Activated naive CD4-positive, alpha-beta T cell treated with anti-CD3 and anti-CD28 coated beads, Interleukin-2, amount 10 ng/mL, durations not matched to agents 7 days and 5 days (primary cell): Measurements from ENCODE around the gene ESRRG.

ENCODE experiments used
- CTCF ChIA-PET: fragments of 350-600 bp; sonication (Branson Sonifier 250); formaldehyde crosslinking; loops from one replicate; lab custom pipeline; 2021; ENCODE audit warnings: antibody characterized with exemption; lab: Charles Lee
- DNase-seq: peaks from one replicate; pipeline ENCODE4 v3.0.0-alpha.2; 2020
- H3K27ac Mint-ChIP-seq: one replicate; pipeline ENCODE4 v1.8.0; 2021; ENCODE audit warnings: mild to moderate bottlenecking, moderate library complexity, mixed read lengths
- H3K27me3 Mint-ChIP-seq: one replicate; pipeline ENCODE4 v1.8.0; 2021; ENCODE audit warnings: mild to moderate bottlenecking, mixed read lengths
- H3K36me3 Mint-ChIP-seq: one replicate; pipeline ENCODE4 v1.8.0; 2021; ENCODE audit warnings: mixed read lengths
- H3K4me1 Mint-ChIP-seq: one replicate; pipeline ENCODE4 v1.8.0; 2021; ENCODE audit warnings: mixed read lengths
- H3K4me3 Mint-ChIP-seq: one replicate; pipeline ENCODE4 v1.8.0; 2021; ENCODE audit warnings: mild to moderate bottlenecking, moderate library complexity, mixed read lengths
- H3K9me3 Mint-ChIP-seq: one replicate; pipeline ENCODE4 v1.8.0; 2021; ENCODE audit warnings: mixed read lengths

ESRRG gene

DNA sequence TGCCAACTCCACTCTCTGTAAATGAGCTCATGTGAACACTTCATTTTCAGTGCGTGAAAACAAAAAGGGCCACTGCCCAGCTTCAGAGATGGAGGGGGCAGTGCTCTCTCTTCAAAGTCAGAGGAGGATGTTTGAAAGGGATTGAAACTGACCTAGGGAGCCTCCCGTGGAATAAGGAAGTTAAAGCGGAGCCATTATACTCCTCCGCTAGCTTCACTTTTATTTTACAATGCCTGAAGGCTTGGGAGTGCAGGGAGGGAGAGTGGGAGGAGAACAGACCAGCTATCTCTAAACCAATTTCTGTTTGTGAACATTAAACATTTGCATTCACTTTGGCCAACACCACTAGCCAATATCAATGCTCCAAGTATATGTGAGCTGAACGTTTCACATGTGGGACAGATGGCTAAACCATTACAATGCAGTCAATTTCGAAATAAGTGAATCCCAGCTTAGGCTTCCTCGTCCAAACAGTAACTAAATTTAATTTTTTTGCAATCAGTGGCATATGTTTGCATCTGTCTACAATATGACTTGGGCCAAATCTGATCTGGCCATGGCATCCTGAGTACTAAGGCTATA is 126.9 kb downstream of the ESRRG start:
- CTCF ChIA-PET, result no interaction called here
- DNase-seq, result no peak
- Mint-ChIP-seq H3K4me1 (peaks cover 3% of the 10 kb centered on the region), H3K4me3 (no peak overlapping the region), H3K27me3 (peaks cover 4% of the 10 kb centered on the region), H3K36me3 (no peaks in the 10 kb centered on the region), H3K27ac (no peak overlapping the region), H3K9me3 (peaks cover 4% of the 10 kb centered on the region)

DNA sequence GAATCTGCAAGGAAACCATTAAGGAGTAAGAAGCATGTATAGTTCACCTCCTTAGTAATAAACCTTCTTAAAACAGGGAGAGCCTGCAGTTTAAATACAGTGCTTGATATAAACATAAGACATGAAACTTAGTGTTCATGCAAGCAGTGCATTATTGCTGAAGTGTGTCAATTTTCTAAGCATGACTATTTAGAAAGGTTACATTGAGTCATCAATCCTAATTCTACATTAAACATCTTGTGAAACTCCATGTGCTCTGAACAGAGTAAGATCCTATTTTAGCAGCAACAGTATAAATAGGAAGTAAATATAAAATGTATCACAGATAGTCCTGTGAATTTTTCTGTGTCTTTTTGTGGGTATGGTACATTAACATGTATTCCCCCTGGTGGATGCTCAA is 135.5 kb downstream of the ESRRG start:
- H3K4me1 Mint-ChIP-seq, result no peaks in the 10 kb centered on the region
- H3K9me3 Mint-ChIP-seq, result peaks cover 9% of the 10 kb centered on the region
- H3K27ac Mint-ChIP-seq, result no peak overlapping the region
- CTCF ChIA-PET, result no interaction called here
- no peak for DNase-seq
- H3K4me3 Mint-ChIP-seq, result no peak overlapping the region
- no peaks in the 10 kb centered on the region for H3K36me3 Mint-ChIP-seq
- H3K27me3 Mint-ChIP-seq, result no peaks in the 10 kb centered on the region

GRCh38 chr1:216582151-216582550 is 141.1 kb downstream of the ESRRG start:
- H3K27me3 Mint-ChIP-seq, result no peaks in the 10 kb centered on the region
- no peak overlapping the region for H3K4me3 Mint-ChIP-seq
- peaks cover 8% of the 10 kb centered on the region for H3K9me3 Mint-ChIP-seq
- DNase-seq, result no peak
- CTCF ChIA-PET, result no interaction called here
- H3K4me1 Mint-ChIP-seq, result no peaks in the 10 kb centered on the region
- no peaks in the 10 kb centered on the region for H3K36me3 Mint-ChIP-seq
- H3K27ac Mint-ChIP-seq, result no peak overlapping the region

- H3K27ac Mint-ChIP-seq, result no peak overlapping the region
- no peaks in the 10 kb centered on the region for H3K4me1 Mint-ChIP-seq
- H3K4me3 Mint-ChIP-seq, result no peak overlapping the region
- CTCF ChIA-PET, result no interaction called here
- H3K9me3 Mint-ChIP-seq, result peaks cover 8% of the 10 kb centered on the region
- H3K27me3 Mint-ChIP-seq, result no peaks in the 10 kb centered on the region
- no peak for DNase-seq
- no peaks in the 10 kb centered on the region for H3K36me3 Mint-ChIP-seq
Observed at GRCh38 chr1:216580538-216581057, 142.6 kb downstream of the ESRRG start.

DNA sequence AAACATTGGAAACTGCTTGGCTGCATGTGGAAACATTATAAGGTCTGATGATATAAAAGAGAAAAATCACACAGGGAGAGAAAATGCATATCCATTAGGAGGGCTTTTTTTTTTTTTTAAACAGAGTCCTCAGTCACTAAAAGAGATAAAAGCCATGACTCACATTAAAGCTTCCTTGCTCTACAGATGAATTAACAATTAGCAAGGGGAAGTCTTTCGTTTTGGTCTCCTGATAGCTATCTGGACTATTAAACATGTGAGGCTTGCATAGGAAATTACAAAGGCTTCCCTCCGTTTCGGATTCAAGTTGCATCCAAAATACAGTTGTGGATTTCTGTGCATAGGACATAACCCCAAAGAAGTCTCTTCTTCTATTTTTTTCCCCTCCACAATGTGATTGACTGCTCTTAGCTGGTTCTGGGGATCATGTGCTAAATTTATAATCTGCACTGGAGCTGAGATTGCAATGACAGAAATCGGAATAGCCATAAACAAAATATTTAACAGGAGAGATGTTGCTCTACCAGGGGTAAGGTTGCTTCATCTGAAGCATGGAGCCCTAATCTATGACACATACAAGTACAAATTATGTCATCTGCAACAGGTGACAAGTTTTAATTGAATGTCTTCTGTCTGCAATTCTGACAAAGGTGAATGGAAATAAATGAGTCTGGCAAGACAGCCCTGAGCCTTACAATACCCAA is 146.8 kb downstream of the ESRRG start:
- no peak overlapping the region for H3K27ac Mint-ChIP-seq
- CTCF ChIA-PET, result no interaction called here
- no peak for DNase-seq
- no peaks in the 10 kb centered on the region for H3K4me1 Mint-ChIP-seq
- no peak overlapping the region for H3K4me3 Mint-ChIP-seq
- peaks cover 4% of the 10 kb centered on the region for H3K9me3 Mint-ChIP-seq
- H3K36me3 Mint-ChIP-seq, result no peaks in the 10 kb centered on the region
- no peaks in the 10 kb centered on the region for H3K27me3 Mint-ChIP-seq

DNA sequence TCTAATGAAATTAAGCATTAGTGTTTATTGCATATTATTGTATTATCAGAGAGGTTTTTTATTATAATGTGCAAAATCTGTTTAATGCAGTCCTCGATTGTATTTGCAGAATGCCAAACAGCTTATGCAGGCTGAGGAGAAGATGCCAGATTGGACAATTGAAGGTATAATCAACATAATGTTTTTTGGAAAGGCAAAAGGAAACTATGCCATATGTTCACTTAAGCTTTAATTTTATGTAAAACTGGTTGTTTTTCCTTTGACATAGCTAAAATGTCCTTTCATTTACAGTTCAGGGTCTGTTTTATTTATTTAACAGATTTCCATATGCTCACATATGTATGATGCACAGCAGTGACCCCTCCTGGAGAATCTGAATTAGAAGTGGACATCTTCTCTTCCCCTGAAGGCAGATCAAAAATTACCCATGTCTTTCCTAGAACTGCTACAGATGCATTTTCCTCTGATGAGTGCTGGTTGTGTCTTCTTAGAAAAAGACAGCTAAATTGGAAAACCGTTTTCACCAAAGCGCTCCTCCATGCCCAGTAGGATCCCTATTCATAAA is 156.5 kb downstream of the ESRRG start:
- DNase-seq, result no peak
- CTCF ChIA-PET, result no interaction called here

GRCh38 chr1:216563087-216563486 is 160.1 kb downstream of the ESRRG start:
- Mint-ChIP-seq H3K9me3 (no peaks in the 10 kb centered on the region), H3K4me1 (no peaks in the 10 kb centered on the region), H3K27me3 (no peaks in the 10 kb centered on the region)

More for the DNA sequence above, 156.5 kb downstream of the ESRRG start:
- Mint-ChIP-seq H3K9me3 (peaks cover 4% of the 10 kb centered on the region), H3K27me3 (no peaks in the 10 kb centered on the region), H3K4me3 (no peak overlapping the region), H3K36me3 (no peaks in the 10 kb centered on the region), H3K4me1 (no peaks in the 10 kb centered on the region), H3K27ac (no peak overlapping the region)

DNA sequence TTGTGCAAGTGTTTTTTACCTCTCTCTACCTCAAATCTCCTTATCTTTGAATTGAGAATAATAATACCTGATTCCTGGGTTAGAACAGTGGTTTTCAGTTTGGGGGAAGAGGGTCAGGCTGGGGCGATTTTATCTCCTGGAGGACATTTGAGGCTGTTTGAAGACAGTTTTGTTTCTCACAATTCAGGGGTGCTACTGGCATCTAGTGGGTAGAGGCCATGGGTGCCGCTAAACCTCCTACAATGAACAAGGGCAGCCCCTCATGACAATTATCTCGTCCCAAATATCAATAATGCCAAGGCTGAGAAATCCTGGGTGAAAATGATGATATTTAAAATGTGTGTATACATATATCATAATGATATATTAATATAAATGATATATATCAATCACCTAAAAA is 160.8 kb downstream of the ESRRG start:
- no peak overlapping the region for H3K4me3 Mint-ChIP-seq
- DNase-seq, result no peak
- no peaks in the 10 kb centered on the region for H3K27me3 Mint-ChIP-seq
- H3K4me1 Mint-ChIP-seq, result no peaks in the 10 kb centered on the region
- no peaks in the 10 kb centered on the region for H3K9me3 Mint-ChIP-seq
- CTCF ChIA-PET, result no interaction called here
- no peaks in the 10 kb centered on the region for H3K36me3 Mint-ChIP-seq
- no peak overlapping the region for H3K27ac Mint-ChIP-seq

More at GRCh38 chr1:216563087-216563486, 160.1 kb downstream of the ESRRG start:
- no peaks in the 10 kb centered on the region for H3K36me3 Mint-ChIP-seq
- DNase-seq, result no peak
- CTCF ChIA-PET, result no interaction called here
- H3K4me3 Mint-ChIP-seq, result no peak overlapping the region
- no peak overlapping the region for H3K27ac Mint-ChIP-seq

- Mint-ChIP-seq H3K27ac (no peak overlapping the region), H3K36me3 (no peaks in the 10 kb centered on the region), H3K4me3 (no peak overlapping the region), H3K4me1 (no peaks in the 10 kb centered on the region), H3K9me3 (no peaks in the 10 kb centered on the region), H3K27me3 (no peaks in the 10 kb centered on the region)
- CTCF ChIA-PET, result interaction anchor here (0.7 kb wide), 1 partner anchor 28 kb away, joined by 3 read pairs; no protein-coding TSS in a partner anchor
- no peak for DNase-seq
Observed at GRCh38 chr1:216560527-216560926, 162.7 kb downstream of the ESRRG start.

DNA sequence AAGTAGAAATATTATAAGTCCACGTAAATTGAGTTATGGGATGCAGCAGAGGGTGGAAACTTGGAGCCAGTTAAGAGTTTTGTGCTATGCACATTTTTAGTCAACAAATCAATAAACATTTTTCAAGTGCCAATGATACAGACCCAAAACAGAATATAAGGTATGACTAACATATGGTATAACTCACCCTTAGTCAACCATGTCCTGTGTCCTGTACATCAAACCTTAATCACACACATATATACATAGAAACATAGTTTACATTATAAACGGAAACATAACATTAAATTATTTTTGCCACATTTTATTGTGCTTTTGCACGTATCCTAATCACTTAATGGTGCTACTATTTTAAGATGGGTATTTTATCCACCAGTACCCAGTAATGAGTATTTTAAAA is 163.9 kb downstream of the ESRRG start:
- Mint-ChIP-seq H3K9me3 (no peaks in the 10 kb centered on the region), H3K4me1 (no peaks in the 10 kb centered on the region), H3K36me3 (no peaks in the 10 kb centered on the region), H3K27ac (no peak overlapping the region), H3K4me3 (no peak overlapping the region), H3K27me3 (no peaks in the 10 kb centered on the region)
- CTCF ChIA-PET, result no interaction called here
- DNase-seq, result no peak

DNA sequence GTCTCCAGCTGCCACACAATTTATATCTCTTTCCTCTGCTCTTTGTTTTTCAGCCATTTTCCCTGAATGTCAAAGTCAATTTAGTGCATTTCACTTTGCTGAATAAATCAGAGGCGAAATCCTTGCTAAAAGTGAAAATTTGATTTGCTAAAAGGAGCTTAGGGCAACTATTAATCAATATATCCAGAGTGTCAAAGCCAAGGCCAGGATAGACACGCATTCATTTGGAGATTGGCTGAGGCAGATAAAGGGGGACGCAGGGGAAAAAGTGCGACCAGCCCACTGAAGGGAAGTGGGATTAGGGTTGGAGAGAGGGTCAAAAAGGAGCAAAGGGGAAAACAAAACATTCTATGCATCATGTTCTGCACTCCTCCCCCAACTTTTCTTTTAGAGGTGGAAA is 167.6 kb downstream of the ESRRG start:
- no peak overlapping the region for H3K4me3 Mint-ChIP-seq
- no peaks in the 10 kb centered on the region for H3K9me3 Mint-ChIP-seq
- H3K27ac Mint-ChIP-seq, result no peak overlapping the region
- no peaks in the 10 kb centered on the region for H3K27me3 Mint-ChIP-seq
- H3K36me3 Mint-ChIP-seq, result no peaks in the 10 kb centered on the region
- CTCF ChIA-PET, result no interaction called here
- no peak for DNase-seq
- H3K4me1 Mint-ChIP-seq, result no peaks in the 10 kb centered on the region

DNA sequence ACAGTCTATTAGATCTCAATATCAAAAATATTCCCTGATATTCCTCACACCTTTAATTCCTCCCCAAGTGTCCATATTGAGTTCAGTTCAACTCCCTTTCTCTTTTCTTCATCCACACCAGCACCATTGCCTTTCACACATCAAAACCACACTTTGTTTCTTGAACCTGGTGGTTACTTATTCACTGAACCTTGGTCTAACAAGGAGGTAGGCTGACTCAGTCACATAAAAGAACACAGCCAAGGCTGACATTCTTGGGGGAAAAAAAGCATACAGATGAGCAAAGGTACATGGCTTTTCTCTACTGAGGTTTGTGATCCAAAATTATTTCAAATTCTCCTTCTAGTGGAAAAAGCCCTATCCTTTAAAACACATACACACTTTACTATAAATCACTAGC is 168.3 kb downstream of the ESRRG start:
- Mint-ChIP-seq H3K27me3 (no peaks in the 10 kb centered on the region), H3K9me3 (no peaks in the 10 kb centered on the region), H3K4me3 (no peak overlapping the region), H3K36me3 (no peaks in the 10 kb centered on the region), H3K27ac (no peak overlapping the region), H3K4me1 (no peaks in the 10 kb centered on the region)
- CTCF ChIA-PET, result no interaction called here
- no peak for DNase-seq

DNA sequence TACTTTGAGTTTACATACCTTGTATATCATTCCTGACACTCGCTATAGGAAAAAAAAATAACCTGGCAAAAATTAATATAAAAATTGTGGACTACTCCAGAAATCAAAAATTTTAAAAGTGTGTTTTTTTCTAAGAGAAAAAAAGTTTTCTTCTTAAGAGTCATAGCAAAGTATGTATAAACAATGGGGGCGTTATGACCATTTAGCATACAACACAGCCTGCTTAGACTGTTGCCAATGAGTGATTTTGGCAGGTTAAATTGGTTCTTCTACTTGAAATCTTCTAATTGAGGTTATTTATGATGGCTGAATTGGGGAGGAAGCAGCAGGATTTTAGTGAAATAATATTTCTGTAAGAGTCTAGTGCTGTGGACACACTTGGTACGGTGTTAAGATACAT is 169.5 kb downstream of the ESRRG start:
- CTCF ChIA-PET, result no interaction called here
- Mint-ChIP-seq H3K9me3 (no peaks in the 10 kb centered on the region), H3K4me3 (no peak overlapping the region), H3K27me3 (no peaks in the 10 kb centered on the region), H3K36me3 (no peaks in the 10 kb centered on the region), H3K27ac (no peak overlapping the region), H3K4me1 (no peaks in the 10 kb centered on the region)
- no peak for DNase-seq

DNA sequence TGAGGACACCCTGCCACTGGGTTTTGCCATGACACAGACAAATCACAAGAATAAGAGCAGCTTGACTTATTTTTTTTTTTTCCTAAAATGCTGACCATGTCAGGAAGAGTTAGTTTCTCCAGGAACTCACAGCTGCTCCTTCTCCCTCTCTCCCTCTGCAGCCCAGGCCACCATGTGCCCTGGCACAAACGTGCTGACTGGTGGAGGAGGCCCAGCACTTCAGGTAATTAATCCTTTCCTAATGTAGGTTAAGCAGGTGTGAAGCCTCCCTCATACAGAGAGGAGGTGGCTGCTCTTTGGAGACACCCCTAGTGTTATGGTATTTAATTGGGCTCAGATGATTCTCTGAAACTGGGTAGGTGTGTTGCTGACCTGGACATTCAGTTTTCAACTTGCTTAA is 170.2 kb downstream of the ESRRG start:
- no peaks in the 10 kb centered on the region for H3K36me3 Mint-ChIP-seq
- H3K9me3 Mint-ChIP-seq, result no peaks in the 10 kb centered on the region
- H3K4me3 Mint-ChIP-seq, result no peak overlapping the region
- no peak for DNase-seq
- no peaks in the 10 kb centered on the region for H3K4me1 Mint-ChIP-seq
- no peaks in the 10 kb centered on the region for H3K27me3 Mint-ChIP-seq
- CTCF ChIA-PET, result no interaction called here
- H3K27ac Mint-ChIP-seq, result no peak overlapping the region

- Mint-ChIP-seq H3K4me1 (no peaks in the 10 kb centered on the region), H3K27me3 (no peaks in the 10 kb centered on the region), H3K36me3 (no peaks in the 10 kb centered on the region), H3K27ac (no peak overlapping the region), H3K4me3 (no peak overlapping the region), H3K9me3 (peaks cover 2% of the 10 kb centered on the region)
- no peak for DNase-seq
- CTCF ChIA-PET, result no interaction called here
Observed at GRCh38 chr1:216549796-216550195, 173.4 kb downstream of the ESRRG start.
